ENCODE results near the gene HOXB6.

GRCh38 chr17:48639982-48640857 is 35.4 kb upstream of the HOXB6 start:
- TF ChIP-seq CTCF (IDR thresholded peaks at IDR 0.05) (no peak), EZH2 (IDR thresholded peaks at IDR 0.05) (no peak), EZH2phosphoT487 (IDR thresholded peaks at IDR 0.05) (no peak)
